Gastroesophageal sphincter (tissue), 4 donors: Measurements from ENCODE around the gene ODF2. TPM values are rescaled to one million over a fixed set of nuclear protein-coding genes. Genes with fewer than 3 reads are reported as not detected.

Experiments
- ATAC-seq: fragments of 150-250 bp; one replicate; pipeline ENCODE4 v1.9.1; 2016; ENCODE audit warnings: mild to moderate bottlenecking, moderate library complexity
- H3K27ac ChIP-seq, 4 donors: fragments of 200-600 bp; sonication (generic) in 3 of 4; 1 replicate in 3 of 4; 2 replicates in 1 of 4; pipeline ENCODE4 v1.5.1; 2016 to 2019
- H3K27me3 ChIP-seq: fragments of 200-600 bp; sonication (generic); one replicate; pipeline ENCODE4 v1.5.1; 2019
- H3K36me3 ChIP-seq, 2 donors: fragments of 200-600 bp; sonication (generic); one replicate each; pipeline ENCODE4 v1.5.1; 2019; ENCODE audit warnings: control low read depth in 1 of 2
- H3K4me1 ChIP-seq, 3 donors: fragments of 200-600 bp; sonication (generic); 1 replicate in 2 of 3; 2 replicates in 1 of 3; pipeline ENCODE4 v1.5.1; 2016 to 2019; ENCODE audit warnings: control low read depth in 2 of 3
- H3K4me3 ChIP-seq, 2 donors: fragments of 200-600 bp; sonication (generic); one replicate each; pipeline ENCODE4 v1.5.1; 2019; ENCODE audit warnings: mild to moderate bottlenecking in 1 of 2, moderate library complexity in 1 of 2
- H3K9me3 ChIP-seq, 3 donors: fragments of 200-600 bp; sonication (generic); one replicate each; pipeline ENCODE4 v1.5.1; 2017 to 2019; ENCODE audit warnings: control low read depth in 2 of 3
- EP300 ChIP-seq: sonication (generic); formaldehyde crosslinking; IDR thresholded peaks from one replicate; pipeline ENCODE4 v1.6.1; 2017; ENCODE audit warnings: antibody characterized with exemption, mild to moderate bottlenecking
- POLR2A ChIP-seq, 2 donors: fragments of 450-650 bp; IDR thresholded peaks; one replicate each; pipeline ENCODE4 v1.6.1; 2017; ENCODE audit warnings: antibody characterized with exemption in 2 of 2, mild to moderate bottlenecking in 2 of 2, moderate library complexity in 1 of 2
- POLR2AphosphoS5 ChIP-seq: sonication (generic); formaldehyde crosslinking; IDR thresholded peaks from one replicate; pipeline ENCODE4 v1.6.1; 2017; ENCODE audit warnings: antibody characterized with exemption
- WGBS, 2 donors: methylation state at CpG; one replicate each; pipeline ENCODE4 v1.1.5; 2018; ENCODE audit warnings: low coverage in 1 of 2; 5-methylcytosine and 5-hydroxymethylcytosine counted together
- total RNA-seq, 4 donors: library from RNA; depleted of rRNA; stranded (reverse); fragments of >200 nt; gene quantifications; one replicate each; pipeline ENCODE4 v1.1.0, GENCODE V29; 2016
- TF ChIP-seq, protein P1 (sequence below), 4 experiments: fragments of 200-600 bp in 2 of 4; fragments of 450-650 bp in 2 of 4; sonication (generic) in 1 of 4; IDR thresholded peaks; one replicate each; pipeline ENCODE4 v1.5.1; 2017 to 2019; ENCODE audit warnings: antibody characterized with exemption in 4 of 4, mild to moderate bottlenecking in 2 of 4, moderate library complexity in 2 of 4

ODF2 gene
- total RNA-seq, 4 donors from 2014 or later: 19.7 to 30.1 (median 26.9) TPM

- Histone ChIP-seq H3K9me3 (no peaks in the 10 kb centered on the region), H3K27me3 (no peaks in the 10 kb centered on the region), H3K4me1 (peaks cover 0 to 25% (median 7%) of the 10 kb centered on the region in 3 donors), H3K36me3 (peaks cover 0 to 68% of the 10 kb centered on the region in 2 donors), H3K27ac (no peak overlapping the region), H3K4me3 (no peak overlapping the region)
- 98% methylated on average over 11 of the region's 15 CpGs; no CpG with 5 or more reads in 1 of the 2 donors for WGBS, 2 donors
- TF ChIP-seq EP300 (no peak), POLR2AphosphoS5 (no peak), POLR2A (IDR thresholded peaks at IDR 0.05) (no peak)
- TF ChIP-seq, protein P1, sequence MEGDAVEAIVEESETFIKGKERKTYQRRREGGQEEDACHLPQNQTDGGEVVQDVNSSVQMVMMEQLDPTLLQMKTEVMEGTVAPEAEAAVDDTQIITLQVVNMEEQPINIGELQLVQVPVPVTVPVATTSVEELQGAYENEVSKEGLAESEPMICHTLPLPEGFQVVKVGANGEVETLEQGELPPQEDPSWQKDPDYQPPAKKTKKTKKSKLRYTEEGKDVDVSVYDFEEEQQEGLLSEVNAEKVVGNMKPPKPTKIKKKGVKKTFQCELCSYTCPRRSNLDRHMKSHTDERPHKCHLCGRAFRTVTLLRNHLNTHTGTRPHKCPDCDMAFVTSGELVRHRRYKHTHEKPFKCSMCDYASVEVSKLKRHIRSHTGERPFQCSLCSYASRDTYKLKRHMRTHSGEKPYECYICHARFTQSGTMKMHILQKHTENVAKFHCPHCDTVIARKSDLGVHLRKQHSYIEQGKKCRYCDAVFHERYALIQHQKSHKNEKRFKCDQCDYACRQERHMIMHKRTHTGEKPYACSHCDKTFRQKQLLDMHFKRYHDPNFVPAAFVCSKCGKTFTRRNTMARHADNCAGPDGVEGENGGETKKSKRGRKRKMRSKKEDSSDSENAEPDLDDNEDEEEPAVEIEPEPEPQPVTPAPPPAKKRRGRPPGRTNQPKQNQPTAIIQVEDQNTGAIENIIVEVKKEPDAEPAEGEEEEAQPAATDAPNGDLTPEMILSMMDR (IDR thresholded peaks at IDR 0.05): no peak
- ATAC-seq: no peak
These were observed 31.5 kb upstream of the ODF2 start for GRCh38 chr9:128424268-128424780.

GRCh38 chr9:128428644-128429512 lies 26.9 kb upstream of the ODF2 start:
- Histone ChIP-seq H3K4me1 (no peaks in the 10 kb centered on the region), H3K4me3 (no peak overlapping the region), H3K27me3 (no peaks in the 10 kb centered on the region), H3K36me3 (peaks cover 0 to 86% of the 10 kb centered on the region in 2 donors), H3K27ac (no peak overlapping the region), H3K9me3 (no peaks in the 10 kb centered on the region)
- ATAC-seq: no peak
- 74 to 82% methylated on average over 6 to 7 of the region's 22 CpGs for WGBS, 2 donors
- TF ChIP-seq, protein P1 (IDR thresholded peaks at IDR 0.05): no peak
- no peak for TF ChIP-seq POLR2A (IDR thresholded peaks at IDR 0.05)
- TF ChIP-seq POLR2AphosphoS5: no peak
- TF ChIP-seq EP300: no peak

DNA sequence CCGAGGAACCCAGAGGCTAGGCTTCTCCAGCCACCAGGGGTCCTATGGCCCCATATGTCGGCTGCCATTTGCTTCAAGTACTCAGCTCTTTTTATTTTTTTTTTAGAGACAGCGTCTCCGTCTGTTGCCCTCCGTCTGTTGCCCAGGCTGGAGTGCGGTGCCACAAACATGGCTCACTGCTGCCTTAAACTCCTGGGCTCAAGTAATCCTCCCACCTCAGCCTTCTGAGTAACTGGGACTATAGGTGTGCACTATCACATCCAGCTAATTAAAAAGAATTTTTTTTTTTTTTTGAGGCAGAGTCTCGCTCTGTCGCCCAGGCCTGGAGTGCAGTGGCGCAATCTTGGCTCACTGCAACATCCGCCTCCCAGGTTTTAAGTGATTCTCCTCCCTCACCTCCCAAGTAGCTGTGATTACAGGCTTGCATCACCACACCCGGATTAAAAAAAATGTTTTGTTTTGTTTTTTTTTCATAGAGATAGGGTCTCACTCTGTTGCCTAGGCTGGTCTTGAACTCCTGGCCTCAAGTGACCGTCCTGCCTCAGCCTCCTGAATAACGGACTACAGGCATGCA lies 26.2 kb upstream of the ODF2 start:
- H3K9me3 ChIP-seq: no peaks in the 10 kb centered on the region
- H3K4me3 ChIP-seq: no peak overlapping the region
- ATAC-seq: no peak
- WGBS, 2 donors: 82 to 94% methylated on average over 7 to 13 of the region's 13 CpGs
- no peaks in the 10 kb centered on the region for H3K4me1 ChIP-seq
- H3K36me3 ChIP-seq: peaks cover 0 to 86% of the 10 kb centered on the region in 2 donors
- H3K27me3 ChIP-seq: no peaks in the 10 kb centered on the region
- TF ChIP-seq POLR2AphosphoS5: no peak
- TF ChIP-seq, protein P1 (IDR thresholded peaks at IDR 0.05): no peak
- TF ChIP-seq POLR2A (IDR thresholded peaks at IDR 0.05): no peak
- TF ChIP-seq EP300: no peak
- H3K27ac ChIP-seq: no peak overlapping the region

DNA sequence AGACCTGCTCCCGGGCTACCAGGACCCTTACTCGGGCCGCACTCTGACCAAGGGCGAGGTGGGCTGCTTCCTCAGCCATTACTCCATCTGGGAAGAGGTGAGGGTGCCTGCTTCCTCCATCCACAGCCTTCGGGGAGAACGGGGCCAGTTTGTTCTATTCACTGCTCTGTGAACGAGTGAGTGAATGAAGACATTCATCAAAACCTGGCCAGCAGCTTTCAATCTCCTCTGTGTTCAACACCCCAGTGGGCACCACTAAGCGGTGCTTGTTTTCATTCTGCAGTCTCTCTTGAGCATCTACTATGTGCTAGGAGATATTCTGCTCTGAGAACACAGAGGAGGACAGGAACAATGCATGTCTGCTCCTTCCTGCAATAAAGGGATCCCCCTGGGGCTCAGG lies 24.6 kb upstream of the ODF2 start:
- no peaks in the 10 kb centered on the region for H3K27me3 ChIP-seq
- no peaks in the 10 kb centered on the region for H3K4me1 ChIP-seq
- 83 to 92% methylated on average over 1 to 4 of the region's 8 CpGs for WGBS, 2 donors
- H3K4me3 ChIP-seq: no peak overlapping the region
- no peak overlapping the region for H3K27ac ChIP-seq
- no peak for ATAC-seq
- no peaks in the 10 kb centered on the region for H3K9me3 ChIP-seq
- peaks cover 0 to 74% of the 10 kb centered on the region in 2 donors for H3K36me3 ChIP-seq
- TF ChIP-seq POLR2A (IDR thresholded peaks at IDR 0.05) (no peak), EP300 (no peak), POLR2AphosphoS5 (no peak)
- TF ChIP-seq, protein P1 (IDR thresholded peaks at IDR 0.05): no peak
